Germinal center (tissue), 1 donor: Measurements from ENCODE around the gene SCARF1.
"Not testable (repeated sequence)": the region's sequence is repeated elsewhere in the genome, so short reads cannot be mapped to it uniquely, and the experiment has no call there.

ENCODE experiments used
- DNase-seq: peaks from one replicate; pipeline ENCODE4 v3.0.0; 2012; ENCODE audit warnings: mixed read lengths, low spot score

SCARF1 gene, protein sequence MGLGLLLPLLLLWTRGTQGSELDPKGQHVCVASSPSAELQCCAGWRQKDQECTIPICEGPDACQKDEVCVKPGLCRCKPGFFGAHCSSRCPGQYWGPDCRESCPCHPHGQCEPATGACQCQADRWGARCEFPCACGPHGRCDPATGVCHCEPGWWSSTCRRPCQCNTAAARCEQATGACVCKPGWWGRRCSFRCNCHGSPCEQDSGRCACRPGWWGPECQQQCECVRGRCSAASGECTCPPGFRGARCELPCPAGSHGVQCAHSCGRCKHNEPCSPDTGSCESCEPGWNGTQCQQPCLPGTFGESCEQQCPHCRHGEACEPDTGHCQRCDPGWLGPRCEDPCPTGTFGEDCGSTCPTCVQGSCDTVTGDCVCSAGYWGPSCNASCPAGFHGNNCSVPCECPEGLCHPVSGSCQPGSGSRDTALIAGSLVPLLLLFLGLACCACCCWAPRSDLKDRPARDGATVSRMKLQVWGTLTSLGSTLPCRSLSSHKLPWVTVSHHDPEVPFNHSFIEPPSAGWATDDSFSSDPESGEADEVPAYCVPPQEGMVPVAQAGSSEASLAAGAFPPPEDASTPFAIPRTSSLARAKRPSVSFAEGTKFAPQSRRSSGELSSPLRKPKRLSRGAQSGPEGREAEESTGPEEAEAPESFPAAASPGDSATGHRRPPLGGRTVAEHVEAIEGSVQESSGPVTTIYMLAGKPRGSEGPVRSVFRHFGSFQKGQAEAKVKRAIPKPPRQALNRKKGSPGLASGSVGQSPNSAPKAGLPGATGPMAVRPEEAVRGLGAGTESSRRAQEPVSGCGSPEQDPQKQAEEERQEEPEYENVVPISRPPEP

DNA sequence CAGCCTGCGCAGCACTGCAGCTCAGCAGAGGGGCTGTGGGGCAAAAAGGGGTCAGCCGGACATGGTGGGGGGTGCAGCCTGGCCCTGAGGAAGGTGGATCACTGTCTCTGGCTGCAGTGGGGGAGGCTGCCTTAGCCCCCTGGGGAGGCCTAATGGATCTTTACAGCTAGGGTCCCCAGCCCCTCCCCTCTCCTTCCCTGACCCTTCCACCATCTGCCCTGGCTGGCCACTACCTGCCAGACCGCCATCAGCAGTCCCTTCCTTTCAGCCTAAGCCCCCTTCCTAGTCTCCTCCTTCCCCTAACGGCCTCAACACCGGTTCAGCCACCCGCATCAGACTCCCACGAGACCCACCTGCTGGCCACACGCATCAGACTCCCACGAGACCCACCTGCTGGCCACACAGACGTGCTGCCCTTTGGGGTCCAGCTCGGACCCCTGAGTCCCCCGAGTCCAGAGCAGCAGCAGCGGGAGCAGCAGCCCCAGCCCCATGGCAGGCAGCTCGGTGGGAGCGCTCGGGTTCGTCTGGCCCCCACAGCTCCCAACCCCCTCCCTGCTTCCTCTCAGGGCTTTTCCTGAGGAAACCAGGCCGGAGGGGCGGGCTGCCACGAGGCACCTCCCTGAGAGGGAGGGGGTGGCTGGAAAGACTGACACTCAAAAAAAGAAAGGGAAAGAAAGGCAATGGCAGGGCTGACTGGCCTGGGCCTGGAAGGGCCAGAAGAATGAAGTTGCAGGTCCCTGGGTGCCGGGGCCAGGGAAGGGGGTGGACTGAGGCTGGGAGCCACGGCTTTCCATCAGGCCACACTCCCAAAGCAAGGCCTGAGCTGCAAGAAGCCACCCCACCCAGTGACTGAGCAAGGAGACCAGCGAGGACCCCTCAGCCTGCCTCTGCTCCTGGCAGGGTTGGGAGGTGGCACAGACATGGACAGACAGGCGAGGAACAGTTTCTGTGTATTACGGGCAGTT, at the start of gene SCARF1:
TSS of gene SCARF1 (minus strand) at position 526 of the 965 bp plus-strand sequence. CDS start at position 491, 35 bp downstream.
- DNase-seq: no peak

DNA sequence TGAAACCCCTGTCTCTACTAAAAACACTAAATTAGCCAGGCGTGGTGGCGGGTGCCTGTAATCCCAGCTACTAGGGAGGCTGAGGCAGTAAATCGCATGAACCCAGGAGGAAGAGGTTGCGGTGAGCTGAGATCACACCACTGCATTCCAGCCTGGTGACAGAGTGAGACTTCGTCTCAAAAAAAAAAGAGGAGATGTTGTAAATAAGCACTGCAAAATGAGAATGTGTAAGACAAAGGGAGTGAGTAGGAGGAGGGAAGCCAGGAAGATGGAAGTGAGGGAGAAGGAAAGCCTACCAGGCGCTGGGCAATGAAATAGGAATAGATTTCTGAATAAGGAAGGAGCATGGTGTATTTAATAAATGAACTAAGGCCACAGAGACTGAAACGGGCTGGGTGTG, 47.8 kb upstream of the SCARF1 start:
- no peak for DNase-seq

DNA sequence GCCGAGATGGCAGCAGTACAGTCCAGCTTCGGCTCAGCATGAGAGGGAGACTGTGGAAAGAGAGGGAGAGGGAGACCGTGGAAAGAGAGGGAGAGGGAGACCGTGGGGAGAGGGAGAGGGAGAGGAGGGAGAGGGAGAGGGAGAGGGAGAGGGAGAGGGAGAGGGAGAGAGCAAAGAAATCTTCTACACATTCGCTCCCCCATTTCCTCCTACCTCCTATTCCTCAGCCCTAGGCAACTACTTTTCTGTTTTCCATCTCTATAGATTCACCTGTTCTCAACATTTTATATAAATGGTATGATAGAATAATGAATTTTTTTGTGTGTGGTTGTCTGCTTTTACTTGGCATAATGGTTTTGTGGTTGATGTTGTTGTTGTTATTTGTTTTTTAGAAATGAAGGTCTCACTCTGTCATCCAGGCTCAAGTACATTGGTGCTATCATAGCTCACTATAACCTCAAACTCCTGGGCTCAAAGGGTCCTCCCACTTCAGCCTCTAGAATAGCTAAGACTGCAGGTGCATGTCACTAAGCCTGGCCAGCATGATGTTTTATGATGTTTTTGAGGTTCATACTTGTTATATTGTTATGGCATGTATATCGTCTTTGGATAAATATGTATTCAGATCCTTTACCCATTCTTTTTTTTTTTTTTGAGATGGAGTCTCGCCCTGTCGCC, 45.2 kb upstream of the SCARF1 start:
- no peak for DNase-seq

DNA sequence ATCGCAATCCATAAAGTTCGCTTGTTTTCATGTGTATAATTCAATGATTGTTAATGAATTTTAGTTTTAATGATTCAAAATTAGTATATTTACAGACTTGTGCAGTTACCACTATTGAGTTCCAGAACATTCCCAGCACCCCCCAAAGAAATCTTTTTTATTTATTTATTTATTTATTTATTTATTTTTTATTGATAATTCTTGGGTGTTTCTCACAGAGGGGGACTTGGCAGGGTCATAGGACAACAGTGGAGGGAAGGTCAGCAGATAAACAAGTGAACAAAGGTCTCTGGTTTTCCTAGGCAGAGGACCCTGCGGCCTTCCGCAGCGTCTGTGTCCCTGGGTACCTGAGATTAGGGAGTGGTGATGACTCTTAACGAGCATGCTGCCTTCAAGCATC, 42.9 kb upstream of the SCARF1 start:
- DNase-seq: not testable (repeated sequence)

GRCh38 chr17:1686086-1686485, 40.6 kb upstream of the SCARF1 start:
- DNase-seq: no peak

DNA sequence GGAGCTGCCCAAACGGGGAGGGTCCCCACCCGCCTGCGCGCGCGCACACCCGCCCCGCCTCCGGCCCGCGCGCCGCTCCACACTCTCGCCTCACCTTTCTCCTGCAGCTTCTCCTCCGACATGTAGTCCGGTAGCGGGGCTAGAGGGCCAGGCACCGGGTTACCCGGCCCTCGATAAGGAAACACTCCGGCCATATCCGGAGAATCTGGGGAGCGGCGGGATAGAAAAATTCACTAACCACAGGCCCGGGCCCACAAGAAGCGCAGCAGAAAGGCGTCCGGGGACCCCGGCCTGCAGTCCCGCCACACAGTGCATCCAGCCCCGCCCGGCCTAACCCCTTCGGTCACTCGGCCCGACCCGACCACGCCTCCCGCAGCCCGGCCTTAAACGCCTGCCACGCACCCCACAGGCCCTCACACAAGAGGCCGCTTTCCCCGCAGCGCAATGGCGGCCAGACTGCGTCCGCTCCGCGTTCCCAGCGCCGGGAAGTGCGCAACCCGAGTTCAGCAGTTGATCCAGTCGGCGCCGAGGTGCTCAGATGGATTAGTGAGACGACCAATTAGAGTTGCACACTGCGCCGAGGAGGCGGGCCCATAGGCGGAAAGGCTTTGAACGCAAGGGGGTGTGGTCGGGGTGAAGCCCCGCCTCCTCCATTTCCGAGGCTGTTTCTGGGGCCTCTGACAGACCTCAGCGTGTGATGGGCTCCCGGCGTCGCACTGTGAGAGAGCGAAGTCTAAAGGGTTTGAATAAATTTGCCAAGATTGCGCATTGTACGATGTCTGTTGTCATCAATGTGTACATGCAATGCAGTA, 39.1 kb upstream of the SCARF1 start, which contains the start of gene PRPF8:
TSS of gene PRPF8 (minus strand) at position 490 of the 812 bp plus-strand sequence. CDS start at position 194, 296 bp downstream.
- DNase-seq: peak; percentile 99

- no peak for DNase-seq
Measured at GRCh38 chr17:1683459-1683858, 37.9 kb upstream of the SCARF1 start.

GRCh38 chr17:1676401-1676800, 30.9 kb upstream of the SCARF1 start:
- DNase-seq: no peak

- DNase-seq: no peak
Measured at GRCh38 chr17:1673041-1673785, 27.7 kb upstream of the SCARF1 start.

DNA sequence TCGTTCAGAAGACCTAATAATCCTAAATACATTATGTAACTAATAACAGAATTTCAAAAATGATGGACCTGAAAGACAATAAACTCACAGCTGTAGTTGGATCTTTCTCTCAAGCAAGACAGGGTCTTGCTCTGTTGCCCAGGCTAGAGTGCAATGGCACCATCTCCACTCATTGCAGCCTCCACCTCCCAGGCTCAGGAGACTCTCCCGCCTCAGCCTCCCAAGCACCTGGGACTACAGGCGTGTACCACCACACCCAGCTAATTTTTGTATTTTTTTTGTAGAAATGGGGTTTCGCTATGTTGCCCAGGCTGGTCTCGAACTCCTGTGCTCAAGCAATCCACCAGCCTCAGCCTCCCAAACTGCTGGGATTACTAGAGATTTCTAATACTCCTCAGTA, 18.4 kb upstream of the SCARF1 start:
- not testable (repeated sequence) for DNase-seq

DNA sequence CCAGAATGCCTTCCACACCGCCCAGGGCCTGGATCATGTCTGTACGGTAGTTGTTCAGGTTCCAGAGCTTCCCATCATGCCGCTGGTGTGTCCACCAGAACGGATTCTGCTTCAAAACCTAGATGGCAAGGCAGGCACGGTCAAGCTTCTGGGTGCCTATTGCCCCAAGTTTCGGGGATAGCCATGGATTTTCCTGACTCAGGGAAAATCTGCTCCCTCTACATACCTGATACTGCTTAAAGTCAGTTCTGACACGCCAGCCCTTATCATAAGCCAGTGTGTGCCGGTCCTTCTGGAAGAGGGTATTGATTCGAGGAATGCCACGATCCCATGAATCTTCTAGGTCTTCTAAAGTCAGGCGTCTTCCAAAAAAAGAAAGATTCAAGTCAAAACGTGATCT, 15.5 kb upstream of the SCARF1 start:
- no peak for DNase-seq

- no peak for DNase-seq
Measured at GRCh38 chr17:1658100-1658499, 12.6 kb upstream of the SCARF1 start.

GRCh38 chr17:1653735-1654134, 8.2 kb upstream of the SCARF1 start:
- no peak for DNase-seq

DNA sequence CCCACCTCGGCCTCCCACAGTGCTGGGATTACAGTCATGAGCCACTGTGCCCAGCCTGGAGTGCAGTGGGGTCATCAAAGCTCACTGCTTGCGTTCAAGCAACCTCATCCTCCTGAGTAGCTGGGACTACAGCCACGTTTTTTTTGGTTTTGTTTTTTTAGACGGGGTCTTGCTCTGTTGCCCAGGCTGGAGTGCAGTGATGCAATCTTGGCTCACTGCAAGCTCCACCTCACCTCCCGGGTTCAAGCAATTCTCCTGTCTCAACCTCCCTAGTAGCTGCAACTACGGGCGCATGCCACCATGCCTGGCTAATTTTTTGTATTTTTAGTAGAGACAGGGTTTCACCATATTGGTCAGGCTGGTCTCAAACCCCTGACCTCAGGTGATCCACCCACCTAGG, 7.3 kb upstream of the SCARF1 start:
- not testable (repeated sequence) for DNase-seq

GRCh38 chr17:1651559-1651844, 6.0 kb upstream of the SCARF1 start:
- no peak for DNase-seq

DNA sequence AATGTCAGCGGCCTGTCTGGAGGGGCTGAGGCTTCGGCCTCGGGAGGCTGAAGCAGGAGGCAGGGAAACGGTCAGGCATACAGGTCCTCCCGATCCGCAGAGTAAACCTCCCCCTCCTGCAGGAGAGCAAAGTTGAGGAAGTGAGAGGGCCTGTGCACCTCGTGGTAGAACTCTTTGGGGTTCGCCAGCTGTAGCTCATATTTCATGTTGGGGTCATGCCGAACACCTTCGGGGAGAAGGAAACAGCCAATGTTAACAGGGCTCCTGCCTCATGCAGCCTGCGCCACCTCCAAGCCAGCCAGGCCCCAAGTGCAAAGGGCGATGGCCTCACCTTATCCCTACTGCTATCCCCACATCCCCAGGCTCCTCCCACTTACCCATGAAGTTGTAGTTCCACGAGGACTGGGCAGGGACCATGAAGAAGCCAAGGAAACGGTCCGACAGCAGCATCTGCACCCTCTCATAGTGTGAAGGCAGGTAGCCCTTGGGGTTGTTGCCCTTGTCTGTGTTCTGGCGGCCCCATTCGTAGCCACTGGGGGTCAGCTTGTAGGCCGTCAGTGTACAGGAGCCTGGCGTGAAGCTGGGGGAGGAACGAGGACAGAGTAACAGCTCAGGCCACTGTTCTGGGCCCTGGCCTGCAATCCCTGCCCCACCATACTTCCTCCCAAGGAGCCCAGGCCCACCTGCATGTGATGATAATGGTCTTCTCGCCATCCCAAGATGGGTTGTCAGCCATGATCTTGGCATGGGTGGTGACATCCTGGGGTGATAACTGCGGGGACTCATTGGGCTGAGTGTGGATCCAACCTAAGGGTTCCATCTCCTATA, 5.4 kb upstream of the SCARF1 start:
- no peak for DNase-seq

DNA sequence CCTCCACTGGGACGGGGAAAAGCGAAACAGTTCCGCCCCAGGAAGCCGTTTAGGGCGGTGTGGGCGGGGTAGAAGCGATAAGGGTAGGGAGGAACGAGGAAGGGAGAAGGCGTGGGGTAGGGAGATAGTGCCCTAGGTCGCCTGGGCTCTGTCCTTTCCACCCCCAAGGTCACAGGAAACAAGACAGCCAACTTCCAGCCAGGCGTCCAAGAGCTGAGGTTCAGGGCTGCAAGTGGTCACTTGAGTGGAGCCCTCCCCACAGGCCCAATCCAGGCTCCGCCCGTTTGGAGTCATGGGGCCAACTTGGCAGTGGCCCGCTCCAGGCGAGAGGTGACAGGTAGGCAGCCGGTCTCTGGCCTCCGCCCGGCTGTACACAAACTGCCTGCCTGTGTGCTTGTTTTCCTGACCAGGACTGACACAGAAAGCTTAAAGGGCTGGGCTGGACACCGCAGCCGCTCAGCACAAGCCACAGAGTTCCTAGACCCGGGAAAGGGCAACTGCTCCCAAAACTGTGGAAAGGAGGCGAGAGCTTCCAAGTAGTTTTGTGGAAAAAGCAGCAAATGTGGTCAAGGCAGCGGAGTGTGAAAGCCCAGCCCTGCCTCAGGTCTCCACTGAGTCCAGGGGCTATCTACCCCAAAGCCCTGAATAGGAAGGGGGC, 4.4 kb upstream of the SCARF1 start, which contains the start of gene RILP:
TSS of gene RILP (minus strand) at position 23 of the 658 bp plus-strand sequence. CDS start 62 bp downstream, outside the sequence.
- peak; percentile 41 for DNase-seq
